HG02588 (cell line): ENCODE data around the gene GRIP2.

Experiments used
- ATAC-seq: cut with Tn5 transposase; IDR thresholded peaks from one replicate; pipeline ENCODE4 v1.9.1; 2021; ENCODE audit warnings: mild to moderate bottlenecking, moderate library complexity; ENCODE audit not compliant: unreplicated experiment

The GRIP2 gene

GRCh38 chr3:14562121-14562890, 22.2 kb upstream of the GRIP2 start:
- no peak for ATAC-seq

- no peak for ATAC-seq
These were observed 21.2 kb upstream of the GRIP2 start for GRCh38 chr3:14561051-14561960.

GRCh38 chr3:14560110-14560509, 20.0 kb upstream of the GRIP2 start:
- no peak for ATAC-seq

GRCh38 chr3:14558029-14558428, 17.9 kb upstream of the GRIP2 start:
- ATAC-seq, result no peak

- no peak for ATAC-seq
These were observed 15.7 kb upstream of the GRIP2 start for GRCh38 chr3:14555835-14556234.

- ATAC-seq, result no peak
These were observed 14.6 kb upstream of the GRIP2 start for GRCh38 chr3:14554715-14555114.

GRCh38 chr3:14553871-14554270, 13.7 kb upstream of the GRIP2 start:
- no peak for ATAC-seq

- no peak for ATAC-seq
These were observed 12.6 kb upstream of the GRIP2 start for GRCh38 chr3:14552717-14553116.

- ATAC-seq, result no peak
These were observed 12.0 kb upstream of the GRIP2 start for GRCh38 chr3:14552041-14552648.

GRCh38 chr3:14550651-14551611, 10.8 kb upstream of the GRIP2 start:
- no peak for ATAC-seq

- no peak for ATAC-seq
These were observed 10.0 kb upstream of the GRIP2 start for GRCh38 chr3:14550181-14550580.

- no peak for ATAC-seq
These were observed 9.2 kb upstream of the GRIP2 start for GRCh38 chr3:14549256-14549919.

- no peak for ATAC-seq
These were observed 8.2 kb upstream of the GRIP2 start for GRCh38 chr3:14548321-14548729.

- ATAC-seq, result no peak
These were observed 7.6 kb upstream of the GRIP2 start for GRCh38 chr3:14547693-14548092.

- no peak for ATAC-seq
These were observed 5.9 kb upstream of the GRIP2 start for GRCh38 chr3:14546041-14546440.

- ATAC-seq, result no peak
These were observed 5.1 kb upstream of the GRIP2 start for GRCh38 chr3:14545251-14545635.

GRCh38 chr3:14544282-14545250, 4.4 kb upstream of the GRIP2 start:
- ATAC-seq, result no peak

- ATAC-seq, result no peak
These were observed 3.3 kb upstream of the GRIP2 start for GRCh38 chr3:14543446-14543845.

GRCh38 chr3:14542656-14543055, 2.5 kb upstream of the GRIP2 start:
- no peak for ATAC-seq
